Psoas muscle (tissue), 8 donors: ENCODE results near the gene IRX3. TPM values are rescaled to one million over a fixed set of nuclear protein-coding genes. Genes with fewer than 3 reads are reported as not detected.
A peak's percentile ranks its signal among the peaks of the same experiment; 100 is the strongest.

ENCODE experiments used
- ATAC-seq, 4 donors: fragments of 200-7000 bp; cut with Tn5 transposase; one replicate each; pipeline ENCODE4 v1.9.1; 2020; ENCODE audit warnings: moderate library complexity in 3 of 4, mild to moderate bottlenecking in 2 of 4
- DNase-seq, 2 donors: peaks; one replicate each; pipeline ENCODE4 v3.0.0-alpha.2; 2020
- H3K27ac ChIP-seq: fragments of 200-600 bp; one replicate; pipeline ENCODE4 v1.8.0; 2022
- H3K27me3 ChIP-seq, 3 donors: fragments of 200-600 bp in 1 of 3; one replicate each; pipeline versions ENCODE4 v1.6.1 to v1.8.0; 2013 to 2022; ENCODE audit warnings: low read length in 2 of 3, mild to moderate bottlenecking in 2 of 3, moderate library complexity in 1 of 3; ENCODE audit not compliant: insufficient read depth in 3 of 3
- H3K36me3 ChIP-seq, 2 donors: fragments of 200-600 bp in 1 of 2; one replicate each; pipeline versions ENCODE4 v1.6.1 to v1.8.0; 2013 to 2022; ENCODE audit warnings: low read depth in 1 of 2, mild to moderate bottlenecking in 1 of 2, moderate library complexity in 1 of 2; ENCODE audit not compliant: insufficient read depth in 1 of 2
- H3K4me1 ChIP-seq: fragments of 200-600 bp; one replicate; pipeline ENCODE4 v1.8.0; 2022
- H3K4me3 ChIP-seq: fragments of 200-600 bp; one replicate; pipeline ENCODE4 v1.8.0; 2022; ENCODE audit warnings: mild to moderate bottlenecking
- H3K9me3 ChIP-seq: fragments of 200-600 bp; one replicate; pipeline ENCODE4 v1.8.0; 2022
- WGBS, 3 donors: extraction: QIAGEN DNeasy Blood & Tissue Kit; methylation state at CpG; one replicate each; pipeline versions ENCODE4 v1.1.6 to v1.1.7; 2013; 5-methylcytosine and 5-hydroxymethylcytosine counted together
- intact Hi-C, 2 donors: fragments of 100-400 bp; cut with DNase I; formaldehyde crosslinking; loops; one replicate each; pipeline versions ENCODE4 v1.11.0 to v1.14.2; 2022
- polyA plus RNA-seq, 3 donors: library from polyadenylated mRNA; stranded (reverse); fragments of 200-250 nt; gene quantifications; one replicate each; pipeline ENCODE4 v1.2.3, GENCODE V29; 2013
- total RNA-seq, 4 donors: library from RNA; stranded (reverse); fragmentation: NEBNext Ultra II Directional in 2 of 4; extraction: Animal tissue kit (Norgen Biotek cat#: 25700) in 2 of 4; gene quantifications; one replicate each; pipeline versions ENCODE4 v1.2.1 to v1.2.4, GENCODE V29; 2021 to 2023
- TF ChIP-seq, protein P1 (sequence below): fragments of 200-600 bp; IDR thresholded peaks from one replicate; pipeline ENCODE4 v1.8.0; 2022; ENCODE audit warnings: antibody characterized with exemption
- donor health status: healthy with polysubstance abuse.
- donor health status: DM: no; HTN: no; CAD: no; lungs with moderate emphysema.
- donor health status: Bipolar disorder and iron deficiency.
- donor health status: healthy.
- donor health status: DM: yes; HTN: yes; CAD: no.
- donor health status: DM: no; HTN: no; CAD: no.
- donor health status: DM: no; HTN: no; CAD: no.
- donor health status: DM: yes; HTN: yes; CAD: no.

The IRX3 gene
- total and polyA plus RNA-seq, 7 donors = 0.94 to 27.6 (median 9.8) TPM

DNA sequence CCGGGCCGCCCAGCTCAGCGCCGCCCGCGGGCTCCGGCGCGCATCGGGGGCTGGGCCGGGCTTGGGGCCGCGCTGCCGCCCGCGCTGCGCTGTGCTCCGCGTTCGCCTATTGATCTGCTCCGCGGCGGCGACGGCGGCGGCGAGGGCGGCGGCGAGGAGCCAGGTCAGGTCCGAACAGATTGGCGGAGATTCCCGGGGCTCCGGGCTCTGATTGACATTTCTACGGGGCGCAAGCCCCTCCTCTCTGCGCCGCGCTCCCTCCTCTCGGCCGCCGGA is 559 bp downstream of the IRX3 start:
- Histone ChIP-seq H3K36me3 (no peaks in the 10 kb centered on the region), H3K4me1 (no peaks in the 10 kb centered on the region), H3K9me3 (no peaks in the 10 kb centered on the region), H3K4me3 (peak overlapping the region; percentile 78), H3K27ac (peak overlapping the region; percentile 76), H3K27me3 (peaks cover 0 to 57% (median 0%) of the 10 kb centered on the region in 3 donors)
- ATAC-seq (no peak), DNase-seq (no peak)
- TF ChIP-seq, protein P1, sequence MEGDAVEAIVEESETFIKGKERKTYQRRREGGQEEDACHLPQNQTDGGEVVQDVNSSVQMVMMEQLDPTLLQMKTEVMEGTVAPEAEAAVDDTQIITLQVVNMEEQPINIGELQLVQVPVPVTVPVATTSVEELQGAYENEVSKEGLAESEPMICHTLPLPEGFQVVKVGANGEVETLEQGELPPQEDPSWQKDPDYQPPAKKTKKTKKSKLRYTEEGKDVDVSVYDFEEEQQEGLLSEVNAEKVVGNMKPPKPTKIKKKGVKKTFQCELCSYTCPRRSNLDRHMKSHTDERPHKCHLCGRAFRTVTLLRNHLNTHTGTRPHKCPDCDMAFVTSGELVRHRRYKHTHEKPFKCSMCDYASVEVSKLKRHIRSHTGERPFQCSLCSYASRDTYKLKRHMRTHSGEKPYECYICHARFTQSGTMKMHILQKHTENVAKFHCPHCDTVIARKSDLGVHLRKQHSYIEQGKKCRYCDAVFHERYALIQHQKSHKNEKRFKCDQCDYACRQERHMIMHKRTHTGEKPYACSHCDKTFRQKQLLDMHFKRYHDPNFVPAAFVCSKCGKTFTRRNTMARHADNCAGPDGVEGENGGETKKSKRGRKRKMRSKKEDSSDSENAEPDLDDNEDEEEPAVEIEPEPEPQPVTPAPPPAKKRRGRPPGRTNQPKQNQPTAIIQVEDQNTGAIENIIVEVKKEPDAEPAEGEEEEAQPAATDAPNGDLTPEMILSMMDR = no peak
- intact Hi-C loops = loop anchor here (10.0 kb wide), 2 partner anchors 341 to 649 kb away; partner anchors contain the start of gene IRX5 (in 1 of the 2)
- 0 to 1% (median 1%) methylated on average over 11 to 43 of the region's 43 CpGs for WGBS, 3 donors

GRCh38 chr16:54285414-54286089 is 1.0 kb downstream of the IRX3 start:
- intact Hi-C loops = loop anchor here (10.0 kb wide), 2 partner anchors 341 to 649 kb away; partner anchors contain the start of gene IRX5 (in 1 of the 2)
- TF ChIP-seq, protein P1 = no peak
- Histone ChIP-seq H3K27me3 (peaks cover 0 to 53% (median 0%) of the 10 kb centered on the region in 3 donors), H3K9me3 (no peaks in the 10 kb centered on the region), H3K4me1 (no peaks in the 10 kb centered on the region), H3K4me3 (peak overlapping the region; percentile 78), H3K36me3 (no peaks in the 10 kb centered on the region), H3K27ac (peak overlapping the region; percentile 76)
- WGBS, 3 donors = 1% methylated on average over 38 to 77 of the region's 77 CpGs
- peak in 1 of 4 donors; percentile 17 for ATAC-seq
- peak in 1 of 2 donors; percentile 69 for DNase-seq

GRCh38 chr16:54284931-54285413 is 1.6 kb downstream of the IRX3 start:
- Histone ChIP-seq H3K4me1 (no peaks in the 10 kb centered on the region), H3K27ac (peak overlapping the region; percentile 76), H3K36me3 (no peaks in the 10 kb centered on the region), H3K27me3 (peaks cover 0 to 47% (median 0%) of the 10 kb centered on the region in 3 donors), H3K9me3 (no peaks in the 10 kb centered on the region), H3K4me3 (peak overlapping the region; percentile 78)
- WGBS, 3 donors = 3 to 15% (median 5%) methylated on average over 36 to 42 of the region's 42 CpGs
- DNase-seq (no peak), ATAC-seq (no peak)
- intact Hi-C loops = loop anchor here (5.0 to 10.0 kb wide), 3 partner anchors 93 to 650 kb away; partner anchors contain the start of gene IRX5 (in 1 of the 2)
- TF ChIP-seq, protein P1 = no peak

DNA sequence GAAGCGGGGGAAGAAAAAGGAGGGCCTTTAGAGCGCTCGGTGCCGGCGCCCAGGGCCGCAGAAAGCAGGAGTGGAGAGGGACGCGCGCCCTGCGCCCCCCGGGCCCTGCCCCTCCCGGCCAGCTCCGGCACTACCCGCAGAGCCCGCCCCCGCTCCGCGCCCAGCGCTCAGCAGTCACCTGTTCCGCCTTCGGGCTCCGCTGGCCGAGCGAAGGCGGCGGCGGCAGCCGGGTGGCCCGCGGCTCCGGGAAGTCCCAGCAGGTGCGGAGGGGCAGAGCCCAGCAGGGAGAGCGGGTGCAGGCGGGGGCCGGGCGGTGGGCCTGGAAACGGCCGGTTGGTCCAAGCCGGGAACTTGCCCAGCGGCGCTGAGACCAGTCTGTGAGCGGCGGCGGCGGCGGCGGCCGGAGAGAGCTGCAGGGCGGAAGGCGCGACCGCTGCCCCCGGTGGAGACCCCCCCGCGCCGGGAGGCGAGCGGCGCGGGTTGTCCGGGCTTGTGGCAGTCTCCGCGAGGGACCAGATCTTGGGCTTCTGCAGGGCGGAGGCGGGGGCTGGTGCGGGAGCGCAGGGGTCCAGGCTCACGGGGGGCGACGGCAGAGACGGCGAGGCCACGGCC is 2.2 kb downstream of the IRX3 start:
- no peaks in the 10 kb centered on the region for H3K4me1 ChIP-seq

More for the DNA sequence above, 2.2 kb downstream of the IRX3 start:
- H3K9me3 ChIP-seq = no peaks in the 10 kb centered on the region
- TF ChIP-seq, protein P1 = no peak
- no peaks in the 10 kb centered on the region for H3K36me3 ChIP-seq
- 4 to 11% (median 7%) methylated on average over 48 to 73 of the region's 73 CpGs for WGBS, 3 donors
- peak overlapping the region; percentile 78 for H3K4me3 ChIP-seq
- intact Hi-C loops = loop anchor here (5.0 to 10.0 kb wide), 3 partner anchors 92 to 650 kb away; partner anchors contain the start of gene IRX5 (in 1 of the 2)
- ATAC-seq (peak in 2 of 4 donors; percentile 21 to 68), DNase-seq (peak in 1 of 2 donors; percentile 64)
- H3K27me3 ChIP-seq = peaks cover 0 to 47% (median 0%) of the 10 kb centered on the region in 3 donors
- peak overlapping the region; percentile 76 for H3K27ac ChIP-seq
